Limb (tissue), 2 donors: Measurements from ENCODE around the gene ADIPOR2.

Source experiments
- DNase-seq, 2 donors: peaks; one replicate each; pipeline ENCODE4 v3.0.0-alpha.2; 2016; ENCODE audit errors: extremely low spot score in 2 of 2

ADIPOR2 gene

GRCh38 chr12:1797991-1798640, 107.2 kb downstream of the ADIPOR2 start:
- DNase-seq: no peak

- no peak for DNase-seq
These were observed 107.8 kb downstream of the ADIPOR2 start for GRCh38 chr12:1798641-1799020.

- DNase-seq: no peak
These were observed 108.4 kb downstream of the ADIPOR2 start for GRCh38 chr12:1799051-1799881.

- no peak for DNase-seq
These were observed 109.1 kb downstream of the ADIPOR2 start for GRCh38 chr12:1799882-1800400.

GRCh38 chr12:1800401-1801302, 109.8 kb downstream of the ADIPOR2 start:
- DNase-seq: peak in 1 of 2 donors; percentile 60

GRCh38 chr12:1801303-1801975, 110.6 kb downstream of the ADIPOR2 start:
- no peak for DNase-seq

- DNase-seq: no peak
These were observed 112.9 kb downstream of the ADIPOR2 start for GRCh38 chr12:1803736-1804135.

- DNase-seq: peak; percentile 90 to 92
These were observed 113.9 kb downstream of the ADIPOR2 start for GRCh38 chr12:1804545-1805332.

- DNase-seq: no peak
These were observed 114.7 kb downstream of the ADIPOR2 start for GRCh38 chr12:1805441-1806081.

- no peak for DNase-seq
These were observed 115.6 kb downstream of the ADIPOR2 start for GRCh38 chr12:1806301-1807086.

- no peak for DNase-seq
These were observed 116.4 kb downstream of the ADIPOR2 start for GRCh38 chr12:1807087-1807860.

- DNase-seq: no peak
These were observed 117.3 kb downstream of the ADIPOR2 start for GRCh38 chr12:1808036-1808797.

- no peak for DNase-seq
These were observed 118.1 kb downstream of the ADIPOR2 start for GRCh38 chr12:1808798-1809480.

GRCh38 chr12:1809591-1810190, 118.8 kb downstream of the ADIPOR2 start:
- DNase-seq: no peak

GRCh38 chr12:1810201-1810930, 119.5 kb downstream of the ADIPOR2 start:
- no peak for DNase-seq

- no peak for DNase-seq
These were observed 120.0 kb downstream of the ADIPOR2 start for GRCh38 chr12:1810931-1811280.
